ENCODE measurements around the gene HTT.

DNA sequence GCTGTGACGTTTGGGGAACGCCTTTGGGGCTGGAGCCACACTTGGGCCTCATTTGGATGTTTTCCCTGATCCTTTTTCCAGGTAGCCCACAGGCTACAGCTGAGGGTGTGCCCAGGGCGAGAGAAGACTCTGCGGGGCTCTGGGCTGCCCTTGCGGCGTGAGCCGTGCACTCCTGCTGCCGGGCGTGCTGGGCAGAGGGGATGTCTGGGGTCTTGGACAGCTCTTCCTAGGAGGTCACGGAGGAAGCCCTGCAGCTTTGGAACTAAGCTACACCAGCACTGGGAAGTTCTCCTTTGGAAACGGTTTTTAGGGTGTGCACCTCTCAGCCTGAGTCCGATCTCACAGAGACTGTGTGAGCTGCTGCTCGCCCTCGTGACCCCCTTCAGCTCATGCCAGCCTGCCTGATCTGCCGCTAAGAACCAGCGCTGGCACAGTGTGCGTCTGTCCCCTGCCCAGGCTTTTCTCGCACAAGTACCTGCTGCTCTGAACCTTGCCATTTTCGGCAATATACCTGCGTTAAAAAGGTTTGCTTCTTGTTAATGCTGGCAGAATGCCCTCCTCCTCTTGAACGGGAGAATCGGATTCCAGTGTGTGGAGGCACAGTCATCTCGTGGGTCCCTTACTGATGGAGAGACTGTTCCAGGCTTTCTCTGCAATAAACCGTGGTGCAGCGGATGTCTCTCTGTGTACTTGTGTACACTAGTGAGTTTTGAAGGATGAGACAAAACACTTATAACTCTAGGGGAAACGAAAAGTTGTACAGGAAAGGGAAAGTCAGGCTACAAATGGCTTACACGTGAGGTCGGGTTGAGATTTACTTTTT is 188.8 kb downstream of the HTT start:
- no peak for TF ChIP-seq POLR2AphosphoS5 (IDR thresholded peaks at IDR 0.05; ENCODE audit: borderline replicate concordance, low read depth, low read length)
- no peak for TF ChIP-seq FOXP2 (optimal IDR thresholded peaks at IDR 0.05; ENCODE audit: control extremely low read depth, extremely low read length, insufficient read depth)
